B cell (primary cell): ENCODE measurements around the gene NBPF8. TPM values are rescaled to one million over a fixed set of nuclear protein-coding genes. Genes with fewer than 3 reads are reported as not detected.
"Not testable (repeated sequence)": the region's sequence is repeated elsewhere in the genome, so short reads cannot be mapped to it uniquely, and the experiment has no call there.

Experiments
- ATAC-seq: fragments of 200-7000 bp; cut with Tn5 transposase; one replicate; pipeline ENCODE4 v1.10.0; 2021; ENCODE audit warnings: low read depth, mild to moderate bottlenecking, moderate number of reproducible peaks, moderate library complexity
- CTCF ChIA-PET: fragments of 350-600 bp; sonication (Branson Sonifier 250); formaldehyde crosslinking; loops from one replicate; lab custom pipeline; 2021; ENCODE audit warnings: antibody characterized with exemption, inconsistent platforms; lab: Charles Lee
- POLR2A ChIA-PET: fragments of 350-600 bp; sonication (Branson Sonifier 250); formaldehyde crosslinking; loops from one replicate; lab custom pipeline; 2021; ENCODE audit warnings: antibody characterized with exemption; lab: Charles Lee
- DNase-seq: peaks from one replicate; pipeline ENCODE4 v3.0.0; 2013
- H2AFZ ChIP-seq: 2 replicates; pipeline ENCODE4 v1.6.1; 2012; ENCODE audit warnings: mild to moderate bottlenecking, low read depth, low read length; ENCODE audit not compliant: insufficient read depth, poor library complexity, severe bottlenecking
- H3K27ac ChIP-seq, 2 donors: 1 replicate in 1 of 2; 2 replicates in 1 of 2; pipeline ENCODE4 v1.5.1; 2012 to 2013; ENCODE audit warnings: low read length in 2 of 2, mild to moderate bottlenecking in 2 of 2, moderate library complexity in 1 of 2
- H3K27me3 ChIP-seq, 4 experiments: fragments of 200-600 bp in 1 of 4; sonication (generic) in 1 of 4; replicated peaks in 1 of 4; 1 replicate in 2 of 4; 2 replicates in 2 of 4; pipeline versions ENCODE4 v1.6.1 to v1.7.0; 2013 to 2016; ENCODE audit warnings: low read length in 3 of 4, mild to moderate bottlenecking in 2 of 4, mixed read lengths in 1 of 4, moderate library complexity in 1 of 4; ENCODE audit not compliant: insufficient read depth in 4 of 4, control insufficient read depth in 3 of 4; ENCODE audit errors: control extremely low read depth in 1 of 4
- H3K36me3 ChIP-seq, 2 experiments: replicated peaks in 1 of 2; 1 replicate in 1 of 2; 2 replicates in 1 of 2; pipeline versions ENCODE4 v1.6.1 to v1.7.1; 2013; ENCODE audit warnings: low read length in 1 of 2; ENCODE audit not compliant: insufficient read depth in 2 of 2, control insufficient read depth in 1 of 2; ENCODE audit errors: control extremely low read depth in 1 of 2, extremely low read depth in 1 of 2
- H3K4me1 ChIP-seq, 2 donors: fragments of 200-600 bp in 1 of 2; sonication (generic) in 1 of 2; 1 replicate in 1 of 2; 2 replicates in 1 of 2; pipeline versions ENCODE4 v1.5.1 to v1.6.1; 2013 to 2017; ENCODE audit warnings: low read length in 2 of 2; ENCODE audit not compliant: control insufficient read depth in 2 of 2, insufficient read depth in 2 of 2
- H3K4me2 ChIP-seq: replicated peaks from 2 replicates; pipeline ENCODE3; 2012; ENCODE audit warnings: mild to moderate bottlenecking, low read depth, low read length; ENCODE audit not compliant: poor library complexity, severe bottlenecking
- H3K4me3 ChIP-seq, 5 experiments: fragments of 200-600 bp in 1 of 5; sonication (generic) in 1 of 5; 1 replicate in 3 of 5; 2 replicates in 2 of 5; pipeline versions ENCODE4 v1.5.1 to v1.7.0; 2011 to 2016; ENCODE audit warnings: low read length in 4 of 5, mild to moderate bottlenecking in 4 of 5, low read depth in 2 of 5, control low read depth in 1 of 5, moderate library complexity in 1 of 5; ENCODE audit not compliant: insufficient read depth in 1 of 5; ENCODE audit errors: control extremely low read depth in 1 of 5, extremely low read depth in 1 of 5
- H3K79me2 ChIP-seq: fragments of 200-600 bp; sonication (generic); one replicate; pipeline ENCODE4 v1.6.0; 2016; ENCODE audit warnings: low read length; ENCODE audit not compliant: control insufficient read depth, insufficient read depth
- H3K9ac ChIP-seq: fragments of 200-600 bp; sonication (generic); 2 replicates; pipeline ENCODE4 v1.6.1; 2017; ENCODE audit warnings: mild to moderate bottlenecking, low read length, moderate library complexity
- H3K9me3 ChIP-seq, 3 donors: one replicate each; pipeline versions ENCODE4 v1.6.1 to v1.7.1; 2013; ENCODE audit warnings: low read length in 2 of 3; ENCODE audit not compliant: control insufficient read depth in 2 of 3, insufficient read depth in 1 of 3; ENCODE audit errors: control extremely low read depth in 1 of 3
- H4K20me1 ChIP-seq: 2 replicates; pipeline ENCODE4 v1.6.0; 2012; ENCODE audit warnings: mild to moderate bottlenecking, low read length; ENCODE audit not compliant: insufficient read depth, control insufficient read depth, poor library complexity, severe bottlenecking
- H3K27ac Mint-ChIP-seq: one replicate; pipeline ENCODE4 v1.8.0; 2021; ENCODE audit warnings: mixed read lengths
- H3K27me3 Mint-ChIP-seq: one replicate; pipeline ENCODE4 v1.8.0; 2021; ENCODE audit warnings: mixed read lengths
- H3K4me1 Mint-ChIP-seq: one replicate; pipeline ENCODE4 v1.8.0; 2021; ENCODE audit warnings: mixed read lengths
- H3K4me3 Mint-ChIP-seq: one replicate; pipeline ENCODE4 v1.8.0; 2021; ENCODE audit warnings: mixed read lengths
- H3K9me3 Mint-ChIP-seq: one replicate; pipeline ENCODE4 v1.8.0; 2022; ENCODE audit warnings: mixed read lengths; ENCODE audit not compliant: insufficient read depth
- WGBS: methylation state at CpG from one replicate; pipeline ENCODE4 v1.1.5; 2013; ENCODE audit warnings: missing lambda C conversion rate; ENCODE audit not compliant: insufficient coverage; 5-methylcytosine and 5-hydroxymethylcytosine counted together
- intact Hi-C: fragments of 100-400 bp; cut with micrococcal nuclease; formaldehyde crosslinking; loops from one replicate; pipeline ENCODE4 v1.10.0; 2022
- polyA plus RNA-seq: library from polyadenylated mRNA; depleted of rRNA; stranded (reverse); fragments of >200 nt; gene quantifications from 2 replicates; pipeline ENCODE4 v1.2.3, GENCODE V29; 2012
- total RNA-seq, 2 donors: library from RNA; stranded (reverse); fragments of 120-200 nt in 1 of 2; gene quantifications; 1 replicate in 1 of 2; 2 replicates in 1 of 2; pipeline versions ENCODE4 v1.2.3 to v1.2.4, GENCODE V29; 2013 to 2022
- TF ChIP-seq, protein P1 (sequence below): fragments of 200-600 bp; IDR thresholded peaks from one replicate; pipeline ENCODE4 v1.8.0; 2022; ENCODE audit warnings: antibody characterized with exemption, mild to moderate bottlenecking

NBPF8 gene
- total and polyA plus RNA-seq, 2 donors (not counting 1 experiment from before 2014, with no cell fraction given) = 20.9 to 35.6 TPM

DNA sequence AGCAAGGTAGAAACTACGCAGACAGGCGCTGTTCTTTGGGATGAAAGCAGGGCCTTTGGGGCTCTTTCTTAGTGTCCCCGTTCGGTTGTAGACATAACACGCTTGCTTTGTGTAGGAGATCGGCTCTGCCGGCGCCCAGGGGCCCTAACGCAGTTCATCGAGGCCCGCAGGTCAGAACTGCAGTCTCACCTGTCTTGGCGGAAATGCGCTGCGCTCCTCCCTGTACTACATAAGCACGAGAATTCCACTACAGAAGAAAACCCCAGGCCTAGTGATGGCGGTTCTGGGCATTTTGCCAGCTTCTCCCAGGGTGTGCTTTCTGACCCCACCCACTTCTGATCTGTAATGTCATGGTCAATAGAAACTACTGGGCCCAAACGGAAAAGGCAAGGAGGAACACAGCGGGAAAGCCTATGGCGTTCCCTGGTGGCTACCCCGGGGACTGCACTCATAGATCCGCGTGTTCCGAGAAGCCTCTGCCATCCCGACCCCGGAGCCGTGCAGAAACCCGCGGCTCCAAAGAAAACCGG, 26.2 kb upstream of the NBPF8 start:
- H3K9ac ChIP-seq, H3K9me3 Mint-ChIP-seq, H3K9me3 ChIP-seq, CTCF ChIA-PET, H3K27ac ChIP-seq, H4K20me1 ChIP-seq, H3K27ac Mint-ChIP-seq, H3K79me2 ChIP-seq, H3K4me2 ChIP-seq, H3K4me1 Mint-ChIP-seq, H3K27me3 Mint-ChIP-seq, H3K4me1 ChIP-seq, H2AFZ ChIP-seq, H3K36me3 ChIP-seq, H3K4me3 ChIP-seq, ATAC-seq, H3K27me3 ChIP-seq, intact Hi-C loops, POLR2A ChIA-PET: not testable (repeated sequence)
- no CpG with 5 or more reads among the region's 29 CpGs for WGBS
- TF ChIP-seq, protein P1, sequence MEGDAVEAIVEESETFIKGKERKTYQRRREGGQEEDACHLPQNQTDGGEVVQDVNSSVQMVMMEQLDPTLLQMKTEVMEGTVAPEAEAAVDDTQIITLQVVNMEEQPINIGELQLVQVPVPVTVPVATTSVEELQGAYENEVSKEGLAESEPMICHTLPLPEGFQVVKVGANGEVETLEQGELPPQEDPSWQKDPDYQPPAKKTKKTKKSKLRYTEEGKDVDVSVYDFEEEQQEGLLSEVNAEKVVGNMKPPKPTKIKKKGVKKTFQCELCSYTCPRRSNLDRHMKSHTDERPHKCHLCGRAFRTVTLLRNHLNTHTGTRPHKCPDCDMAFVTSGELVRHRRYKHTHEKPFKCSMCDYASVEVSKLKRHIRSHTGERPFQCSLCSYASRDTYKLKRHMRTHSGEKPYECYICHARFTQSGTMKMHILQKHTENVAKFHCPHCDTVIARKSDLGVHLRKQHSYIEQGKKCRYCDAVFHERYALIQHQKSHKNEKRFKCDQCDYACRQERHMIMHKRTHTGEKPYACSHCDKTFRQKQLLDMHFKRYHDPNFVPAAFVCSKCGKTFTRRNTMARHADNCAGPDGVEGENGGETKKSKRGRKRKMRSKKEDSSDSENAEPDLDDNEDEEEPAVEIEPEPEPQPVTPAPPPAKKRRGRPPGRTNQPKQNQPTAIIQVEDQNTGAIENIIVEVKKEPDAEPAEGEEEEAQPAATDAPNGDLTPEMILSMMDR = peak; percentile 27
- H3K4me3 Mint-ChIP-seq = peak overlapping the region; percentile 60
- DNase-seq = peak; percentile 59

DNA sequence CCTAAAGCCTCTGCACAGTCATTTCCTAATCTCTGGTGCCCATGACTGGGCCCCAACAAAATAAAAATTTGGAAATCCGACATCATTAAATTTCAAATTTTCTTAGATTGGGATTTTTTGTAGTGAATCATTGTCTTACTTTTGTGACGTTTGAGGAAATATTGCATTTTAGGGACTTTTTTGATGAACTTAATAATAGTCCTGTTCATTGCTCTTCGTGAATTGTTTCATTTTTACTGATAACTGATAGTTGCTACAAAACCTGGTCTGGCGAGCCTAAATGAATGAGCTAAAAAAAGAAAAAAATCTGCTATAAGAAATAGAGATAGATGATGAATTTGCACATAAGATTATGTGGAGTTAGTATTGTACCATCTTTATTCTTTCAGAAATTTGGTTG, 23.5 kb upstream of the NBPF8 start:
- H3K4me3 ChIP-seq, H3K4me1 ChIP-seq, H3K4me1 Mint-ChIP-seq, POLR2A ChIA-PET, H3K36me3 ChIP-seq, H3K9ac ChIP-seq, H3K27me3 Mint-ChIP-seq, H3K27me3 ChIP-seq, H3K9me3 ChIP-seq, DNase-seq, H3K4me3 Mint-ChIP-seq, H3K27ac ChIP-seq, H3K4me2 ChIP-seq, H4K20me1 ChIP-seq, H3K27ac Mint-ChIP-seq, intact Hi-C loops, H3K9me3 Mint-ChIP-seq, H2AFZ ChIP-seq, CTCF ChIA-PET, ATAC-seq, H3K79me2 ChIP-seq: not testable (repeated sequence)
- 60% methylated on average over 2 of the region's 4 CpGs for WGBS
